Measurements from ENCODE around the gene PTK6. TPM values are rescaled to one million over a fixed set of nuclear protein-coding genes. Genes with fewer than 3 reads are reported as not detected.

Gene PTK6
- total and polyA plus RNA-seq, 2 experiments from 2014 or later = 0.27 to 1.1 TPM

- Histone ChIP-seq H3K36me3 (replicated peaks; ENCODE audit: insufficient read depth, low read depth) (no peaks in the 10 kb centered on the region), H3K27me3 (peaks cover 24% of the 10 kb centered on the region), H3K79me2 (no peaks in the 10 kb centered on the region), H3K27ac (no peak overlapping the region), H3K4me1 (ENCODE audit: insufficient read depth) (no peaks in the 10 kb centered on the region), H4K20me1 (ENCODE audit: insufficient read depth, poor library complexity, severe bottlenecking) (no peaks in the 10 kb centered on the region), H3K4me2 (no peak overlapping the region), H2AFZ (no peak overlapping the region), H3K4me3 (no peak overlapping the region), H3K9me2 (replicated peaks; ENCODE audit: insufficient read depth) (no peaks in the 10 kb centered on the region), H3K9me3 (ENCODE audit: low read depth) (no peaks in the 10 kb centered on the region)
- no peak for TF ChIP-seq EZH2phosphoT487 (IDR thresholded peaks at IDR 0.05; ENCODE audit: low read depth, severe bottlenecking, unreplicated experiment)
- TF ChIP-seq, protein P1, sequence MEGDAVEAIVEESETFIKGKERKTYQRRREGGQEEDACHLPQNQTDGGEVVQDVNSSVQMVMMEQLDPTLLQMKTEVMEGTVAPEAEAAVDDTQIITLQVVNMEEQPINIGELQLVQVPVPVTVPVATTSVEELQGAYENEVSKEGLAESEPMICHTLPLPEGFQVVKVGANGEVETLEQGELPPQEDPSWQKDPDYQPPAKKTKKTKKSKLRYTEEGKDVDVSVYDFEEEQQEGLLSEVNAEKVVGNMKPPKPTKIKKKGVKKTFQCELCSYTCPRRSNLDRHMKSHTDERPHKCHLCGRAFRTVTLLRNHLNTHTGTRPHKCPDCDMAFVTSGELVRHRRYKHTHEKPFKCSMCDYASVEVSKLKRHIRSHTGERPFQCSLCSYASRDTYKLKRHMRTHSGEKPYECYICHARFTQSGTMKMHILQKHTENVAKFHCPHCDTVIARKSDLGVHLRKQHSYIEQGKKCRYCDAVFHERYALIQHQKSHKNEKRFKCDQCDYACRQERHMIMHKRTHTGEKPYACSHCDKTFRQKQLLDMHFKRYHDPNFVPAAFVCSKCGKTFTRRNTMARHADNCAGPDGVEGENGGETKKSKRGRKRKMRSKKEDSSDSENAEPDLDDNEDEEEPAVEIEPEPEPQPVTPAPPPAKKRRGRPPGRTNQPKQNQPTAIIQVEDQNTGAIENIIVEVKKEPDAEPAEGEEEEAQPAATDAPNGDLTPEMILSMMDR (IDR thresholded peaks at IDR 0.05; ENCODE audit: poor library complexity) = no peak
- TF ChIP-seq EZH2 (IDR thresholded peaks at IDR 0.05; ENCODE audit: borderline replicate concordance) = no peak
- 96% methylated on average over 17 of the region's 17 CpGs for WGBS (ENCODE audit: low lambda C conversion rate, missing lambda C conversion rate)
- no peak for DNase-seq (ENCODE audit: low spot score)
Observed at GRCh38 chr20:63486300-63486855, 50.8 kb downstream of the PTK6 start.

- Histone ChIP-seq H4K20me1 (ENCODE audit: insufficient read depth, poor library complexity, severe bottlenecking) (no peaks in the 10 kb centered on the region), H3K27me3 (peaks cover 24% of the 10 kb centered on the region), H3K4me1 (ENCODE audit: insufficient read depth) (no peaks in the 10 kb centered on the region), H3K4me2 (no peak overlapping the region), H3K9me2 (replicated peaks; ENCODE audit: insufficient read depth) (no peaks in the 10 kb centered on the region), H2AFZ (no peak overlapping the region), H3K9me3 (ENCODE audit: low read depth) (no peaks in the 10 kb centered on the region), H3K36me3 (replicated peaks; ENCODE audit: insufficient read depth, low read depth) (no peaks in the 10 kb centered on the region), H3K4me3 (no peak overlapping the region), H3K27ac (no peak overlapping the region), H3K79me2 (no peaks in the 10 kb centered on the region)
- DNase-seq (ENCODE audit: low spot score) = no peak
- TF ChIP-seq, protein P1 (IDR thresholded peaks at IDR 0.05; ENCODE audit: poor library complexity) = no peak
- no peak for TF ChIP-seq EZH2 (IDR thresholded peaks at IDR 0.05; ENCODE audit: borderline replicate concordance)
- no peak for TF ChIP-seq EZH2phosphoT487 (IDR thresholded peaks at IDR 0.05; ENCODE audit: low read depth, severe bottlenecking, unreplicated experiment)
- 75% methylated on average over 16 of the region's 18 CpGs for WGBS (ENCODE audit: low lambda C conversion rate, missing lambda C conversion rate)
Observed at GRCh38 chr20:63484651-63485403, 52.3 kb downstream of the PTK6 start.

DNA sequence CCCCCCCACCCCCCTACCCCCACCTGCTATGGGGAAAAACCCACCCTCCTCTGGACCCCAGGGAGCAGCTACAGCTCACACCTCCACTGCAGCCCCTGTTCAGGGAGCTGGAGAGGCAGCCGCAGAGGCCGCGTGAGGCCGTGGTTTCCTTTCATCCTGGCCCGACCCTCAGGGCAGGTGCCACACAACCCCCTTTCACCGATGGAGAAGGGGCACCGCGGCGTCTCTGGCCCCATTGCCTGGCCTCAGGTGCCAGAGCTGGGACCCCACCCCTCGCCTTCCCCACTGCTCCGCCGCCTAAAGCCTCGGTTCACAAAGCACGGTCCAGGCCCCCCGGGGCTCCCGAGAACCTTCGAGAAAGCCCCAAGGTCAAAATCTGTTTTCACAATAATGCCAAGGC is 52.9 kb downstream of the PTK6 start:
- no peak for DNase-seq (ENCODE audit: low spot score)
- TF ChIP-seq, protein P1 (IDR thresholded peaks at IDR 0.05; ENCODE audit: poor library complexity) = no peak
- no peak for TF ChIP-seq EZH2phosphoT487 (IDR thresholded peaks at IDR 0.05; ENCODE audit: low read depth, severe bottlenecking, unreplicated experiment)
- TF ChIP-seq EZH2 (IDR thresholded peaks at IDR 0.05; ENCODE audit: borderline replicate concordance) = no peak
- Histone ChIP-seq H3K27ac (no peak overlapping the region), H3K27me3 (peaks cover 23% of the 10 kb centered on the region), H3K4me3 (no peak overlapping the region), H3K4me2 (no peak overlapping the region), H3K36me3 (replicated peaks; ENCODE audit: insufficient read depth, low read depth) (no peaks in the 10 kb centered on the region), H3K79me2 (no peaks in the 10 kb centered on the region), H3K4me1 (ENCODE audit: insufficient read depth) (no peaks in the 10 kb centered on the region), H2AFZ (no peak overlapping the region), H3K9me3 (ENCODE audit: low read depth) (no peaks in the 10 kb centered on the region), H4K20me1 (ENCODE audit: insufficient read depth, poor library complexity, severe bottlenecking) (no peaks in the 10 kb centered on the region), H3K9me2 (replicated peaks; ENCODE audit: insufficient read depth) (no peaks in the 10 kb centered on the region)
- 76% methylated on average over 17 of the region's 17 CpGs for WGBS (ENCODE audit: low lambda C conversion rate, missing lambda C conversion rate)

Data from hepatocyte (in vitro differentiated cells).